Glutamatergic neuron (in vitro differentiated cells): ENCODE measurements around the gene CYP46A1. TPM values are rescaled to one million over a fixed set of nuclear protein-coding genes. Genes with fewer than 3 reads are reported as not detected.

Experiments
- DNase-seq: peaks from one replicate; pipeline ENCODE4 v3.0.0; 2022
- H3K27ac Mint-ChIP-seq: one replicate; pipeline ENCODE4 v1.8.0; 2020; ENCODE audit warnings: mild to moderate bottlenecking, mixed read lengths, inconsistent platforms; ENCODE audit not compliant: unreplicated experiment
- H3K27me3 Mint-ChIP-seq: one replicate; pipeline ENCODE4 v1.8.0; 2020; ENCODE audit warnings: mild to moderate bottlenecking, moderate library complexity, mixed read lengths, inconsistent platforms; ENCODE audit not compliant: unreplicated experiment
- H3K36me3 Mint-ChIP-seq: one replicate; pipeline ENCODE4 v1.8.0; 2020; ENCODE audit warnings: mild to moderate bottlenecking, mixed read lengths, inconsistent platforms; ENCODE audit not compliant: unreplicated experiment
- H3K4me1 Mint-ChIP-seq: one replicate; pipeline ENCODE4 v1.8.0; 2020; ENCODE audit warnings: mild to moderate bottlenecking, low read depth, mixed read lengths, inconsistent platforms; ENCODE audit not compliant: unreplicated experiment
- H3K4me3 Mint-ChIP-seq: one replicate; pipeline ENCODE4 v1.8.0; 2020; ENCODE audit warnings: mild to moderate bottlenecking, mixed read lengths, inconsistent platforms; ENCODE audit not compliant: unreplicated experiment
- H3K9me3 Mint-ChIP-seq: one replicate; pipeline ENCODE4 v1.8.0; 2020; ENCODE audit warnings: mild to moderate bottlenecking, moderate library complexity, mixed read lengths, inconsistent platforms; ENCODE audit not compliant: unreplicated experiment
- CTCF ChIP-seq: fragments of 200-600 bp; sonication (generic); IDR thresholded peaks from one replicate; pipeline ENCODE4 v1.5.0; 2021; ENCODE audit not compliant: partially characterized antibody, unreplicated experiment
- total RNA-seq: library from RNA; stranded (reverse); fragmentation: NEBNext Ultra II Directional; extraction: Animal tissue kit (Norgen Biotek cat#: 25700); gene quantifications from one replicate; pipeline ENCODE4 v1.2.1, GENCODE V29; 2021; ENCODE audit not compliant: unreplicated experiment

Gene CYP46A1
- total RNA-seq, 1 donor from 2014 or later, result 2.1 TPM

DNA sequence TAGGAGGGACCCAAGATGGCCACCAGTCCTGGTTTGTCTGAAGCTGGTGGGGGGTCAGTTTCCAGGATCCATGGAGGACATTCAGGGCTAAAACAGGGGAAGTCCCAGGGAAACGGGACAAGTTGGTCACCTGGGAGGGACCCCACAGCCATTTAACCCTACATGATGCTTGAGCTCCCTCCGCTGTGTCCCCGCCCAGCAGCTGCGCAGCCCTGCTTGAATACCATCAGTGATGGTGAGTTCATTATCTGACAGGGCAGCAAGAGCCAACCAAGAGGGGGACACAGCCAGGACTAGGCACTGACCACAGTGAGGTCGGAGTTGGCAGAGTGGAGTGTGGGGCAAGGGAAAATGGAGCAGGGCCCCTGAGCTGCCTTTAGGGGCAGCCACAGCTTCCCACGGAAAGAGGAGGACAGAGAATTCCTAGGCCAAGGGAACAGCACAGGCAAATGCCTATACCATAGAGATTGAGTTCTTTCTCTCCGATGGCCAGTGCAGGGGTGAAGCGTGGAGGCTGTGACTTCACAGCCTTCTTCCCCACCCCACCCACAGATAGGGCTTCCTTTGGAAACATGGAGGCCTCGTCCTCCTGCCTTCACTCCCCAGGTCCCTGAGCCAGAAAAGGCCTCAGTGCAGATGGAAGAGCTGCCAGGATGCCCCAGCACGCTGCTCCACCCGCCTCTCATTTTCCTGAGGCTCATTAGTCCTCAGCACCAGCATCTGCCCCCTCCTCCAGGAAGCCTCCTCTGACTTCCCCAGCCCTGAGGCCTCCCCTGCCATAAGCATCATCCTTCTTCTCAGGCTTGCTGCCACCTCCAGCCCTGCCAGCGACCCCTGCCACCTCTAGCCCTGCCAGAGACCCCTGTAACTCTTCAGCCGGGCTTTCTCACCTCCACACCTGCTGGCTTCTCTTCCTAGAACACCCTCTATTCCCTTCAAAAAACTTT lies 51.4 kb downstream of the CYP46A1 start:
- Mint-ChIP-seq H3K36me3 (no peaks in the 10 kb centered on the region), H3K4me3 (no peak overlapping the region), H3K9me3 (no peaks in the 10 kb centered on the region), H3K4me1 (peaks cover 1% of the 10 kb centered on the region), H3K27me3 (peaks cover 10% of the 10 kb centered on the region), H3K27ac (no peak overlapping the region)
- peak; percentile 11 for DNase-seq
- no peak for TF ChIP-seq CTCF

DNA sequence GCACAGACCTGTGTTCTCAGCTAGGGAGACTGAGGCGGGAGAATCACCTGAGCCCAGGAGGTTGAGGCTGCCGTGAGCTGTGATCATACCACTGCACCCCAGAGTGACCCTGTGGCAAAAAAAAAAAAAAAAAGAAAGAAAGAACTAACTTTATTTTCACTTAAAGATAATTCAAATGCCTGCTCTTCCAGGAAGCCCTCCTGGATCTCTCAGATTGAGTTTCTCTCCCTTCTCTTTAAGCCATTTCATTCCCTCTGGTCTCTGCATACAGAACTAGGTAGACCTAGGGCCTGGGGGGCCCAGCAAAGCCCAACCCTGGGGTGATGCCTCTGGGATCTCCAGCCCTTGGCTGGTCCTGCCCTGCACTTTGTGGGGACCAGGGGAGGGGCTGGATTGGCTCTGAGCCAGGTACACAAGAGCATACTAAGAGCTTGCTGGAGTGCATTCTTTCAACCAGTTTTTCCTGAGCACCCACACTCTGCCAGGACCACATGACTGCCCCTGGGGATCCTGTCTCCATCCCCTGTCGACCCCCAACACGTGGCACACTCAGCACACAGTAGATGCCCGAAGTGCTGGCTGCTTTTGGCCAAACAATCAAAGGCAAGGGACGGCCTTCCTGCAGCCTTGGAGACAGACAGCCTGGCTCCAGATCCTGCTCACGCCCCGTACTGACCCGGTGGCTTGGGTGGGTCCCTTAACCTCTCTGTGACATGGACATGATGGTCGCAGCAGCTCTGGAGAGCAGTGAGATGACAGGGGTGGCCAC lies 52.7 kb downstream of the CYP46A1 start:
- H3K36me3 Mint-ChIP-seq, result no peaks in the 10 kb centered on the region
- H3K27me3 Mint-ChIP-seq, result peaks cover 12% of the 10 kb centered on the region
- no peak for DNase-seq
- H3K4me1 Mint-ChIP-seq, result peaks cover 1% of the 10 kb centered on the region
- H3K4me3 Mint-ChIP-seq, result no peak overlapping the region
- no peak for TF ChIP-seq CTCF
- no peaks in the 10 kb centered on the region for H3K9me3 Mint-ChIP-seq
- H3K27ac Mint-ChIP-seq, result no peak overlapping the region

DNA sequence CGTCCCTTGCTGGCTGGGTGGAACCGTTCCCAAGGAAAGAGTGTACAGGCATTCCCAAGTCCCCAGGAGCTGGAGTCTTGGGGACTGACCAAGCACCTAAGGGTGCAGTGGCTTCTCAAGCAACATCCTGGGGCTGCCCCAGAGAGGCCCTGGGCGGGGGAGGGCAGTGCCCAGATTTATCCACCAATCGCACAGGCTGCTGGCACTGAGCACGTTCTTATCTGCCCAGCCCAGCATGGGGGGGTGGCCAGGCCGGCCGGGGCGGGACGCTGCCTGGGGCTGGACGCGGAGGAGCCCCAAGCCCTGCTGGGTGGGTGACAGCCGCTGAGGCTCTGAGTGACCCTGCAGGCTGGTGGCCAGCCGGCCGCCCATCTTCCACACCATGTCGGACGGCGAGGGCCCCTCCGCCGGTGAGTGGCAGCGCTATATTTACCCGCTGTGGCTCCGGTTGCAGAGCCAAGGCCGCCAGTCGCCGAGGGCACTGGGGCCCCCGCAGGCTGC lies 53.4 kb downstream of the CYP46A1 start:
- Mint-ChIP-seq H3K27ac (no peak overlapping the region), H3K27me3 (peaks cover 14% of the 10 kb centered on the region), H3K4me1 (peaks cover 1% of the 10 kb centered on the region), H3K36me3 (no peaks in the 10 kb centered on the region), H3K4me3 (no peak overlapping the region), H3K9me3 (peaks cover 1% of the 10 kb centered on the region)
- TF ChIP-seq CTCF, result no peak
- DNase-seq, result no peak

DNA sequence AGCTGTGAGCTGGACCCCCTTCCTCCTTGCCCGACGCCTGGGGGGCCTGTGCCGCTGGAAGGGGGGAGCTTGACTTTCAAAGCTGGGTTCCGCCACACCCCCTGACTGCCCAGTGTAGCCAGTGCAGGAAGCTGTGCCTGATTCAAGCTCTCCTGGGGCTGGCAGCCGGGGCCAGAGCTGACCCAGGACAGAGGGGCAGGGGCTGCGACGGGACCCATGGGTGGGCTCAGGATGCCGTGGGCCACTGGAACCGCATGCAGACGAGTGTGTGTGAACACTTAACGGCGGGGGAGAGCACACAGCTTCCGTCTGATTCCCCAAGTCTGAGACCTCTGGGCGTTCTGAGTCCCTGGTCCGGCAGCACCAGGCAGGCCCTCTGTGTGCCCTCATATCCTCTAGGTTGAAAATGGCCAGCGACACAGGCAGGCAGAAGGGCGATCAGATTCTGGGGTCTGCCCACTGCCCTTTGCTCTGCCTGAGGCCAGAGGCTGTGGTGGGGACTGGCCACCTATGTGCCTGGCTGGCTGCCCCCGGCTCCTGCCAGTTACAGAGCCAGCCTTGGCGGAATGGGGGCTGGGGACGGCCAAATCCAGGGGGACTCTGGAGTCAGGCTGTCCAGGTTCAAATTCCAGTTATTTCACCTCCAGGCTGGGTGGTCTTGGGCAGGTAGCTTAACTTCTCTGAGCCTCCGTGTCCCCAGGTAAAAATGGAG lies 54.0 kb downstream of the CYP46A1 start:
- Mint-ChIP-seq H3K4me1 (peaks cover 1% of the 10 kb centered on the region), H3K4me3 (no peak overlapping the region), H3K27ac (no peak overlapping the region), H3K27me3 (peaks cover 14% of the 10 kb centered on the region), H3K9me3 (peaks cover 1% of the 10 kb centered on the region), H3K36me3 (no peaks in the 10 kb centered on the region)
- no peak for TF ChIP-seq CTCF
- no peak for DNase-seq
